Heart left ventricle (tissue), 13 donors: Measurements from ENCODE around the gene NEMF.

Experiments used
- POLR2A ChIP-seq, 2 donors: fragments of 450-650 bp; IDR thresholded peaks; one replicate each; pipeline ENCODE4 v1.6.1; 2017; ENCODE audit warnings: antibody characterized with exemption in 2 of 2, mild to moderate bottlenecking in 2 of 2, moderate library complexity in 2 of 2
- TF ChIP-seq, protein P1 (sequence below), 12 donors: fragments of 200-600 bp; sonication (generic) in 4 of 12; IDR thresholded peaks; one replicate each; pipeline versions ENCODE4 v1.5.0 to v1.8.0; 2018 to 2022; ENCODE audit warnings: antibody characterized with exemption in 12 of 12, mild to moderate bottlenecking in 5 of 12
- donor health status: ischemic (EF 13 %, LVEDD 7.1; RV severe dilation, severe dysfunction).
- donor health status: DM: no; HTN: yes; CAD: no.
- donor health status: DM: no; HTN: no; CAD: no.
- donor health status: ischemic (EF 25% LVEDD 6.9; RV normal size, moderate dysfunction).
- donor health status: ischemic (EF 25% LVEDD 5.7; RV mildly dilated, moderate dysfunction).
- donor health status: ischemic (EF 35%, LVEDD 5.7; RV mildly dilated, moderate dysfunction).
- donor health status: nonischemic (EF 11% LVEDD 7.7; RV severe dilation, severe dysfunction).
- donor health status: DM: yes; HTN: yes; CAD: no.
- donor health status: PGD.
- donor health status: ischemic (EF 29% LVEDD 5.4; RV normal size, mild dysfunction).
- donor health status: nonischemic (EF 23%, LVEDD 6.1; RV moderate dilation, normal function).

DNA sequence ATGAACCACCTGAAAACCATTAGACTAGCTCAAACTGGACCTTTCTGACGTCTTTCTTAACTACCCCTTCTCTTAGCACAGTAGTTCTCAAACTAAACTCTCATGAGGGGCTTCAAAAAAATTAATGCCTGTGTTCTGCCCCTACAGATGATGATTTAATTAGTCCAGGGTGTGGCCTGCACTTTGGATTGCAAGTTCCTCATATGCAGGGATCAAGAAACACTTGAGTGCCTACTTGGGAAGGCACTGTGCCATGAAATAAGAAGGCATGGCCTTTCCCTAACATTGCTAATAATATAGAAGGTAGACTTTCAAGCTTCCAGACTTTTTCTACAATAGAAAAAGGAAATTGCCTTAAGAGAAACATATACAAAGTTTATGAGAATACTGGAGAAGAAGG lies 107.4 kb downstream of the NEMF start:
- TF ChIP-seq POLR2A (IDR thresholded peaks at IDR 0.05) = no peak
- TF ChIP-seq, protein P1, sequence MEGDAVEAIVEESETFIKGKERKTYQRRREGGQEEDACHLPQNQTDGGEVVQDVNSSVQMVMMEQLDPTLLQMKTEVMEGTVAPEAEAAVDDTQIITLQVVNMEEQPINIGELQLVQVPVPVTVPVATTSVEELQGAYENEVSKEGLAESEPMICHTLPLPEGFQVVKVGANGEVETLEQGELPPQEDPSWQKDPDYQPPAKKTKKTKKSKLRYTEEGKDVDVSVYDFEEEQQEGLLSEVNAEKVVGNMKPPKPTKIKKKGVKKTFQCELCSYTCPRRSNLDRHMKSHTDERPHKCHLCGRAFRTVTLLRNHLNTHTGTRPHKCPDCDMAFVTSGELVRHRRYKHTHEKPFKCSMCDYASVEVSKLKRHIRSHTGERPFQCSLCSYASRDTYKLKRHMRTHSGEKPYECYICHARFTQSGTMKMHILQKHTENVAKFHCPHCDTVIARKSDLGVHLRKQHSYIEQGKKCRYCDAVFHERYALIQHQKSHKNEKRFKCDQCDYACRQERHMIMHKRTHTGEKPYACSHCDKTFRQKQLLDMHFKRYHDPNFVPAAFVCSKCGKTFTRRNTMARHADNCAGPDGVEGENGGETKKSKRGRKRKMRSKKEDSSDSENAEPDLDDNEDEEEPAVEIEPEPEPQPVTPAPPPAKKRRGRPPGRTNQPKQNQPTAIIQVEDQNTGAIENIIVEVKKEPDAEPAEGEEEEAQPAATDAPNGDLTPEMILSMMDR (IDR thresholded peaks at IDR 0.05) = no peak
